Activated CD4-positive, alpha-beta memory T cell treated with anti-CD3 and anti-CD28 coated beads, Interleukin-2, amount 10 ng/mL, durations not matched to agents 7 days and 5 days (primary cell): ENCODE results near the gene TNNI2. TPM values are rescaled to one million over a fixed set of nuclear protein-coding genes. Genes with fewer than 3 reads are reported as not detected.

ENCODE experiments used
- CTCF ChIA-PET: fragments of 350-600 bp; sonication (Branson Sonifier 250); formaldehyde crosslinking; loops from one replicate; lab custom pipeline; 2021; ENCODE audit warnings: antibody characterized with exemption, inconsistent platforms; lab: Charles Lee
- POLR2A ChIA-PET: fragments of 350-600 bp; sonication (Branson Sonifier 250); formaldehyde crosslinking; loops from one replicate; lab custom pipeline; 2021; ENCODE audit warnings: antibody characterized with exemption; lab: Charles Lee
- DNase-seq: peaks from one replicate; pipeline ENCODE4 v3.0.0-alpha.2; 2020
- H3K27ac Mint-ChIP-seq: one replicate; pipeline ENCODE4 v1.8.0; 2021; ENCODE audit warnings: mild to moderate bottlenecking, mixed read lengths
- H3K27me3 Mint-ChIP-seq: one replicate; pipeline ENCODE4 v1.8.0; 2021; ENCODE audit warnings: mixed read lengths
- H3K36me3 Mint-ChIP-seq: one replicate; pipeline ENCODE4 v1.8.0; 2021; ENCODE audit warnings: low read depth, mixed read lengths
- H3K4me1 Mint-ChIP-seq: one replicate; pipeline ENCODE4 v1.8.0; 2021; ENCODE audit warnings: mixed read lengths
- H3K4me3 Mint-ChIP-seq: one replicate; pipeline ENCODE4 v1.8.0; 2021; ENCODE audit warnings: mild to moderate bottlenecking, mixed read lengths
- H3K9me3 Mint-ChIP-seq: one replicate; pipeline ENCODE4 v1.8.0; 2021; ENCODE audit warnings: mixed read lengths
- total RNA-seq, 2 experiments: library from RNA; stranded (reverse); gene quantifications; one replicate each; pipeline ENCODE4 v1.2.3, GENCODE V29; 2021

Gene TNNI2
- total RNA-seq, 2 experiments from 2014 or later = 0.38 to 0.60 TPM

- POLR2A ChIA-PET = no interaction called here
- CTCF ChIA-PET = interaction anchor here (1.4 to 10.1 kb wide), 12 partner anchors 15 to 320 kb away, joined by 4 to 287 read pairs (median 13); partner anchors contain the start of gene KRTAP5-6
Measured at GRCh38 chr11:1831338-1832210, 7.2 kb upstream of the TNNI2 start.

GRCh38 chr11:1832211-1832919 is 6.4 kb upstream of the TNNI2 start:
- Mint-ChIP-seq H3K27me3 (peaks cover 5% of the 10 kb centered on the region), H3K4me3 (no peak overlapping the region), H3K27ac (no peak overlapping the region), H3K4me1 (no peaks in the 10 kb centered on the region), H3K9me3 (no peaks in the 10 kb centered on the region), H3K36me3 (no peaks in the 10 kb centered on the region)
- CTCF ChIA-PET = interaction anchor here (0.6 to 10.1 kb wide), 48 partner anchors 8 to 321 kb away, joined by 3 to 287 read pairs (median 4); partner anchors contain the start of genes KRTAP5-6 and PRR33
- DNase-seq = peak; percentile 65
- POLR2A ChIA-PET = interaction anchor here (1.0 to 2.4 kb wide), 2 partner anchors 139 to 180 kb away, joined by 3 to 18 read pairs; no protein-coding TSS in a partner anchor

More at GRCh38 chr11:1831338-1832210, 7.2 kb upstream of the TNNI2 start:
- Mint-ChIP-seq H3K27ac (no peak overlapping the region), H3K4me3 (no peak overlapping the region), H3K9me3 (no peaks in the 10 kb centered on the region), H3K36me3 (no peaks in the 10 kb centered on the region), H3K27me3 (peaks cover 5% of the 10 kb centered on the region), H3K4me1 (no peaks in the 10 kb centered on the region)
- no peak for DNase-seq

GRCh38 chr11:1832920-1833295 is 5.9 kb upstream of the TNNI2 start:
- POLR2A ChIA-PET = interaction anchor here (0.8 to 2.4 kb wide), 3 partner anchors 115 to 180 kb away, joined by 3 to 18 read pairs (median 3); no protein-coding TSS in a partner anchor
- Mint-ChIP-seq H3K36me3 (no peaks in the 10 kb centered on the region), H3K4me3 (no peak overlapping the region), H3K27me3 (peaks cover 5% of the 10 kb centered on the region), H3K9me3 (no peaks in the 10 kb centered on the region), H3K27ac (no peak overlapping the region), H3K4me1 (peaks cover 2% of the 10 kb centered on the region)
- CTCF ChIA-PET = interaction anchor here (0.6 to 10.1 kb wide), 50 partner anchors 8 to 321 kb away, joined by 3 to 287 read pairs (median 4); partner anchors contain the start of genes KRTAP5-6 and PRR33
- no peak for DNase-seq

- H3K4me3 Mint-ChIP-seq = no peak overlapping the region
- CTCF ChIA-PET = interaction anchor here (1.2 to 10.1 kb wide), 13 partner anchors 16 to 181 kb away, joined by 3 to 287 read pairs (median 7); partner anchors contain the start of genes KRTAP5-6 and PRR33
- H3K9me3 Mint-ChIP-seq = no peaks in the 10 kb centered on the region
- DNase-seq = no peak
- peaks cover 3% of the 10 kb centered on the region for H3K27me3 Mint-ChIP-seq
- no peak overlapping the region for H3K27ac Mint-ChIP-seq
- no peaks in the 10 kb centered on the region for H3K36me3 Mint-ChIP-seq
- POLR2A ChIA-PET = interaction anchor here (2.4 kb wide), 1 partner anchor 140 kb away, joined by 18 read pairs; no protein-coding TSS in a partner anchor
- H3K4me1 Mint-ChIP-seq = peaks cover 3% of the 10 kb centered on the region
Measured at GRCh38 chr11:1834062-1834610, 4.6 kb upstream of the TNNI2 start.

- ChIA-PET CTCF (interaction anchor here (0.6 to 10.1 kb wide), 6 partner anchors 61 to 182 kb away, joined by 3 to 287 read pairs (median 27); no protein-coding TSS in a partner anchor), POLR2A (interaction anchor here (1.0 kb wide), 1 partner anchor 167 kb away, joined by 3 read pairs; no protein-coding TSS in a partner anchor)
- H3K36me3 Mint-ChIP-seq = no peaks in the 10 kb centered on the region
- H3K4me3 Mint-ChIP-seq = no peak within 1 kb of the TSS
- DNase-seq = no peak
- no peak within 1 kb of the TSS for H3K27ac Mint-ChIP-seq
- no peaks in the 10 kb centered on the region for H3K9me3 Mint-ChIP-seq
- H3K4me1 Mint-ChIP-seq = peaks cover 9% of the 10 kb centered on the region
- H3K27me3 Mint-ChIP-seq = peaks cover 3% of the 10 kb centered on the region
Measured at GRCh38 chr11:1834779-1835670, 3.8 kb upstream of the TNNI2 start, which contains the start of gene SYT8. SYT8 (plus strand) TSS chr11:1834990; CDS start chr11:1835106, 116 bp downstream.

- no peak for DNase-seq
- peaks cover 10% of the 10 kb centered on the region for H3K4me1 Mint-ChIP-seq
- H3K36me3 Mint-ChIP-seq = no peaks in the 10 kb centered on the region
- peaks cover 3% of the 10 kb centered on the region for H3K27me3 Mint-ChIP-seq
- POLR2A ChIA-PET = interaction anchor here (0.8 to 1.0 kb wide), 2 partner anchors 46 to 166 kb away, joined by 3 read pairs; no protein-coding TSS in a partner anchor
- no peak overlapping the region for H3K27ac Mint-ChIP-seq
- H3K4me3 Mint-ChIP-seq = no peak overlapping the region
- H3K9me3 Mint-ChIP-seq = no peaks in the 10 kb centered on the region
- CTCF ChIA-PET = interaction anchor here (1.1 to 10.1 kb wide), 5 partner anchors 15 to 166 kb away, joined by 4 to 287 read pairs (median 4); partner anchors contain the start of gene LSP1
Measured at GRCh38 chr11:1835671-1836010, 3.1 kb upstream of the TNNI2 start.

- Mint-ChIP-seq H3K4me3 (no peak overlapping the region), H3K27ac (no peak overlapping the region), H3K9me3 (no peaks in the 10 kb centered on the region), H3K36me3 (no peaks in the 10 kb centered on the region), H3K27me3 (peaks cover 3% of the 10 kb centered on the region), H3K4me1 (peaks cover 10% of the 10 kb centered on the region)
- POLR2A ChIA-PET = interaction anchor here (0.8 to 1.1 kb wide), 3 partner anchors 45 to 165 kb away, joined by 3 read pairs; no protein-coding TSS in a partner anchor
- CTCF ChIA-PET = interaction anchor here (1.0 to 10.1 kb wide), 6 partner anchors 15 to 320 kb away, joined by 4 to 287 read pairs (median 4); partner anchors contain the start of gene LSP1
- no peak for DNase-seq
Measured at GRCh38 chr11:1836011-1836945, 2.5 kb upstream of the TNNI2 start.

- no peaks in the 10 kb centered on the region for H3K9me3 Mint-ChIP-seq
- H3K27ac Mint-ChIP-seq = no peak overlapping the region
- H3K36me3 Mint-ChIP-seq = no peaks in the 10 kb centered on the region
- no peak overlapping the region for H3K4me3 Mint-ChIP-seq
- ChIA-PET CTCF (interaction anchor here (1.0 to 10.1 kb wide), 5 partner anchors 45 to 319 kb away, joined by 4 to 287 read pairs (median 5); no protein-coding TSS in a partner anchor), POLR2A (interaction anchor here (1.1 kb wide), 1 partner anchor 84 kb away, joined by 3 read pairs; no protein-coding TSS in a partner anchor)
- H3K27me3 Mint-ChIP-seq = peaks cover 3% of the 10 kb centered on the region
- DNase-seq = peak; percentile 85
- peaks cover 10% of the 10 kb centered on the region for H3K4me1 Mint-ChIP-seq
Measured at GRCh38 chr11:1837171-1838076, 1.4 kb upstream of the TNNI2 start.

GRCh38 chr11:1838077-1838425 is 730 bp upstream of the TNNI2 start:
- Mint-ChIP-seq H3K27ac (no peak overlapping the region), H3K9me3 (no peaks in the 10 kb centered on the region), H3K27me3 (peaks cover 3% of the 10 kb centered on the region), H3K36me3 (no peaks in the 10 kb centered on the region), H3K4me1 (peaks cover 12% of the 10 kb centered on the region), H3K4me3 (no peak overlapping the region)
- ChIA-PET CTCF (interaction anchor here (1.5 to 2.0 kb wide), 3 partner anchors 44 to 314 kb away, joined by 5 to 6 read pairs (median 5); no protein-coding TSS in a partner anchor), POLR2A (interaction anchor here (1.0 kb wide), 1 partner anchor 12 kb away, joined by 6 read pairs; no protein-coding TSS in a partner anchor)
- no peak for DNase-seq
